Muscle of arm (tissue), 14 donors: ENCODE results near the gene VSTM1. TPM values are rescaled to one million over a fixed set of nuclear protein-coding genes. Genes with fewer than 3 reads are reported as not detected.
A peak's percentile ranks its signal among the peaks of the same experiment; 100 is the strongest.
"Not testable (repeated sequence)": the region's sequence is repeated elsewhere in the genome, so short reads cannot be mapped to it uniquely, and the experiment has no call there.

ENCODE experiments used
- DNase-seq: peaks from one replicate; pipeline ENCODE4 v3.0.0-alpha.2; 2013
- long read RNA-seq, 11 donors: transcript quantifications; one replicate each; lab custom pipeline, GENCODE V29; 2026
- polyA plus RNA-seq, 12 donors: library from polyadenylated mRNA; unstranded; fragments of 120-200 nt; gene quantifications; one replicate each; pipeline ENCODE4 v1.2.1, GENCODE V29; 2013; ENCODE audit not compliant: insufficient read length in 12 of 12

Gene VSTM1
- polyA plus RNA-seq: under 1 TPM in 3 of 12 donors, not detected in 9; 0.34 to 0.77 (median 0.37) TPM
- long read RNA-seq, donor 1: 0 reads
- long read RNA-seq, donor 2: 0 reads
- long read RNA-seq, donor 3: 0 reads
- long read RNA-seq, donor 4: 0 reads
- long read RNA-seq, donor 5: 0 reads
- long read RNA-seq, donor 6: 0 reads
- long read RNA-seq, donor 7: 0 reads
- long read RNA-seq, donor 8: 0 reads
- long read RNA-seq, donor 9: 0 reads
- long read RNA-seq, donor 10: 0 reads
- long read RNA-seq, donor 11: 0 reads

GRCh38 chr19:54063350-54064116, at the start of gene VSTM1:
VSTM1 (minus strand) TSS chr19:54063897; CDS start chr19:54063777, 120 bp downstream.
- DNase-seq: no peak

GRCh38 chr19:54109651-54110050, 46.0 kb upstream of the VSTM1 start:
- no peak for DNase-seq

GRCh38 chr19:54108496-54108895, 44.8 kb upstream of the VSTM1 start:
- DNase-seq: no peak

- DNase-seq: no peak
These were observed 44.3 kb upstream of the VSTM1 start for GRCh38 chr19:54107876-54108490.

- DNase-seq: no peak
These were observed 43.0 kb upstream of the VSTM1 start for GRCh38 chr19:54106716-54107115.

- DNase-seq: no peak
These were observed 42.1 kb upstream of the VSTM1 start for GRCh38 chr19:54105796-54106195.

GRCh38 chr19:54104998-54105715, 41.5 kb upstream of the VSTM1 start:
- DNase-seq: no peak

GRCh38 chr19:54102421-54103169, 38.9 kb upstream of the VSTM1 start, which contains the start of gene NDUFA3:
NDUFA3 (plus strand) TSS chr19:54102855; CDS start chr19:54102879, 24 bp downstream.
- peak; percentile 100 for DNase-seq

GRCh38 chr19:54100561-54100960, 36.9 kb upstream of the VSTM1 start, which contains the start of gene OSCAR:
OSCAR (minus strand) TSS chr19:54100803; CDS start chr19:54100792, 11 bp downstream.
- no peak for DNase-seq

- DNase-seq: not testable (repeated sequence)
These were observed 36.2 kb upstream of the VSTM1 start for GRCh38 chr19:54099903-54100255.

GRCh38 chr19:54099190-54099902, 35.6 kb upstream of the VSTM1 start:
- DNase-seq: no peak

GRCh38 chr19:54096617-54097106, 33.0 kb upstream of the VSTM1 start:
- no peak for DNase-seq

- DNase-seq: not testable (repeated sequence)
These were observed 32.3 kb upstream of the VSTM1 start for GRCh38 chr19:54095859-54096616.

GRCh38 chr19:54095136-54095858, 31.6 kb upstream of the VSTM1 start:
- no peak for DNase-seq

- DNase-seq: no peak
These were observed 30.8 kb upstream of the VSTM1 start for GRCh38 chr19:54094426-54095000.

GRCh38 chr19:54084410-54084809, 20.7 kb upstream of the VSTM1 start:
- DNase-seq: no peak

- no peak for DNase-seq
These were observed 17.3 kb upstream of the VSTM1 start, which contains the start of gene TARM1 for GRCh38 chr19:54081032-54081431. TARM1 (minus strand) TSS chr19:54081365; CDS start chr19:54081340, 25 bp downstream.

- no peak for DNase-seq
These were observed 13.6 kb upstream of the VSTM1 start for GRCh38 chr19:54077334-54077733.
